H9 (cell line): ENCODE measurements around the gene KCNS3. TPM values are rescaled to one million over a fixed set of nuclear protein-coding genes. Genes with fewer than 3 reads are reported as not detected.

Experiments
- DNase-seq: peaks from one replicate; pipeline ENCODE4 v3.0.0-alpha.2; 2017
- H2AFZ ChIP-seq: one replicate; pipeline ENCODE4 v1.6.1; 2013; ENCODE audit warnings: mild to moderate bottlenecking, low read length, control low read depth, moderate library complexity
- H2AK5ac ChIP-seq: 2 replicates; pipeline ENCODE4 v1.6.1; 2013; ENCODE audit warnings: low read length, control low read depth, mixed read lengths; ENCODE audit not compliant: insufficient read length
- H2BK120ac ChIP-seq: one replicate; pipeline ENCODE4 v1.6.1; 2013; ENCODE audit warnings: low read depth, mild to moderate bottlenecking, low read length, control low read depth, inconsistent platforms; ENCODE audit not compliant: poor library complexity, severe bottlenecking
- H2BK12ac ChIP-seq: 2 replicates; pipeline ENCODE4 v1.6.1; 2013; ENCODE audit warnings: low read length, control low read depth, mixed read lengths, low read depth; ENCODE audit not compliant: insufficient read length
- H2BK15ac ChIP-seq: 2 replicates; pipeline ENCODE4 v1.6.1; 2013; ENCODE audit warnings: low read depth, low read length, control low read depth
- H2BK20ac ChIP-seq: one replicate; pipeline ENCODE4 v1.6.1; 2013; ENCODE audit warnings: low read depth, mild to moderate bottlenecking, low read length, control low read depth, inconsistent platforms; ENCODE audit not compliant: poor library complexity, severe bottlenecking
- H2BK5ac ChIP-seq: 2 replicates; pipeline ENCODE4 v1.6.1; 2013; ENCODE audit warnings: low read length, control low read depth, mixed read lengths; ENCODE audit not compliant: insufficient read length
- H3K14ac ChIP-seq: 2 replicates; pipeline ENCODE4 v1.6.1; 2013; ENCODE audit warnings: low read length, control low read depth; ENCODE audit not compliant: insufficient read depth
- H3K18ac ChIP-seq: 2 replicates; pipeline ENCODE4 v1.6.1; 2013; ENCODE audit warnings: low read depth, mild to moderate bottlenecking, mixed read lengths, low read length, control low read depth; ENCODE audit not compliant: insufficient read length
- H3K23ac ChIP-seq: 2 replicates; pipeline ENCODE4 v1.6.1; 2013; ENCODE audit warnings: low read length, control low read depth, mixed read lengths, low read depth; ENCODE audit not compliant: insufficient read length
- H3K23me2 ChIP-seq: 2 replicates; pipeline ENCODE4 v1.6.1; 2013; ENCODE audit warnings: low read depth, mild to moderate bottlenecking, mixed read lengths, low read length, control low read depth; ENCODE audit not compliant: insufficient read length, poor library complexity, severe bottlenecking
- H3K27ac ChIP-seq: 2 replicates; pipeline ENCODE4 v1.5.1; 2013; ENCODE audit warnings: low read length, control low read depth, mixed read lengths, low read depth; ENCODE audit not compliant: insufficient read length
- H3K27me3 ChIP-seq: 2 replicates; pipeline ENCODE4 v1.6.1; 2013; ENCODE audit warnings: low read length, control low read depth, inconsistent platforms; ENCODE audit not compliant: insufficient read depth
- H3K4ac ChIP-seq: 2 replicates; pipeline ENCODE4 v1.6.1; 2013; ENCODE audit warnings: low read depth, mild to moderate bottlenecking, control low read depth, inconsistent platforms, low read length, moderate library complexity
- H3K4me1 ChIP-seq: 2 replicates; pipeline ENCODE4 v1.6.1; 2013; ENCODE audit warnings: low read length, control low read depth, inconsistent platforms; ENCODE audit not compliant: insufficient read depth
- H3K4me2 ChIP-seq: 2 replicates; pipeline ENCODE4 v1.6.1; 2013; ENCODE audit warnings: low read length, control low read depth, mixed read lengths; ENCODE audit not compliant: insufficient read length, insufficient read depth
- H3K56ac ChIP-seq: 2 replicates; pipeline ENCODE4 v1.6.1; 2013; ENCODE audit warnings: low read depth, mild to moderate bottlenecking, mixed read lengths, low read length, control low read depth; ENCODE audit not compliant: insufficient read length
- H3K79me1 ChIP-seq: 2 replicates; pipeline ENCODE4 v1.6.1; 2013; ENCODE audit warnings: low read depth, mild to moderate bottlenecking, moderate library complexity, low read length, control low read depth, inconsistent platforms; ENCODE audit not compliant: insufficient read depth, poor library complexity, severe bottlenecking
- H3K79me2 ChIP-seq: 2 replicates; pipeline ENCODE4 v1.6.1; 2013; ENCODE audit warnings: low read length, control low read depth, inconsistent platforms; ENCODE audit not compliant: insufficient read depth
- H3K9ac ChIP-seq: 2 replicates; pipeline ENCODE4 v1.6.1; 2013; ENCODE audit warnings: low read length, control low read depth, mixed read lengths; ENCODE audit not compliant: insufficient read length; ENCODE audit errors: extremely low read depth
- H3K9me3 ChIP-seq: one replicate; pipeline ENCODE4 v1.6.1; 2013; ENCODE audit warnings: low read depth, low read length, inconsistent platforms; ENCODE audit not compliant: control insufficient read depth
- H3T11ph ChIP-seq: one replicate; pipeline ENCODE4 v1.6.1; 2013; ENCODE audit warnings: mild to moderate bottlenecking, low read length, control low read depth, inconsistent platforms
- H4K20me1 ChIP-seq: one replicate; pipeline ENCODE4 v1.6.1; 2013; ENCODE audit not compliant: control insufficient read depth, insufficient read length, insufficient read depth
- H4K5ac ChIP-seq: 2 replicates; pipeline ENCODE4 v1.6.1; 2013; ENCODE audit warnings: low read depth, mild to moderate bottlenecking, mixed read lengths, low read length, control low read depth; ENCODE audit not compliant: insufficient read length
- H4K8ac ChIP-seq: replicated peaks from 2 replicates; pipeline ENCODE4 v1.6.1; 2013; ENCODE audit warnings: low read length, control low read depth, mixed read lengths, low read depth; ENCODE audit not compliant: insufficient read length
- H4K91ac ChIP-seq: 2 replicates; pipeline ENCODE4 v1.6.1; 2013; ENCODE audit warnings: low read depth, mild to moderate bottlenecking, moderate library complexity, mixed read lengths, low read length, control low read depth; ENCODE audit not compliant: insufficient read length
- H3K27ac Mint-ChIP-seq, 3 experiments: 2 replicates in 2 of 3; 3 replicates in 1 of 3; pipeline ENCODE4 v1.8.0; 2020 to 2021; ENCODE audit warnings: mixed read lengths in 3 of 3, mild to moderate bottlenecking in 1 of 3, moderate library complexity in 1 of 3
- H3K27me3 Mint-ChIP-seq: 2 replicates; pipeline ENCODE4 v1.8.0; 2021; ENCODE audit warnings: low read depth, mild to moderate bottlenecking, moderate library complexity, mixed read lengths
- H3K36me3 Mint-ChIP-seq, 3 experiments: 2 replicates in 2 of 3; 3 replicates in 1 of 3; pipeline ENCODE4 v1.8.0; 2020 to 2021; ENCODE audit warnings: low read depth in 3 of 3, mixed read lengths in 3 of 3; ENCODE audit not compliant: insufficient read depth in 1 of 3
- H3K4me1 Mint-ChIP-seq, 2 experiments: 2 replicates each; pipeline ENCODE4 v1.8.0; 2020; ENCODE audit warnings: mixed read lengths in 2 of 2
- H3K4me3 Mint-ChIP-seq, 2 experiments: 2 replicates in 1 of 2; 3 replicates in 1 of 2; pipeline ENCODE4 v1.8.0; 2020 to 2021; ENCODE audit warnings: mild to moderate bottlenecking in 2 of 2, mixed read lengths in 2 of 2, moderate library complexity in 1 of 2
- H3K9me3 Mint-ChIP-seq, 2 experiments: 2 replicates in 1 of 2; 3 replicates in 1 of 2; pipeline ENCODE4 v1.8.0; 2020; ENCODE audit warnings: mild to moderate bottlenecking in 2 of 2, mixed read lengths in 2 of 2, moderate library complexity in 1 of 2
- CTCF ChIP-seq: fragments of 200-600 bp; sonication (generic); conservative IDR thresholded peaks from 3 replicates; pipeline ENCODE4 v1.8.0; 2021; ENCODE audit warnings: antibody characterized with exemption, mild to moderate bottlenecking
- WGBS: extraction: QIAGEN DNeasy Blood & Tissue Kit; methylation state at CpG from one replicate; pipeline ENCODE4 v1.1.7; 2013; ENCODE audit warnings: missing lambda C conversion rate, low lambda C conversion rate, mixed read lengths; ENCODE audit not compliant: insufficient read length; ENCODE audit errors: extremely low coverage; 5-methylcytosine and 5-hydroxymethylcytosine counted together
- total RNA-seq: library from RNA; stranded (reverse); gene quantifications from 2 replicates; pipeline ENCODE4 v1.2.1, GENCODE V29; 2021

KCNS3 gene
- total RNA-seq, 1 experiment from 2014 or later, result 8.0 TPM

DNA sequence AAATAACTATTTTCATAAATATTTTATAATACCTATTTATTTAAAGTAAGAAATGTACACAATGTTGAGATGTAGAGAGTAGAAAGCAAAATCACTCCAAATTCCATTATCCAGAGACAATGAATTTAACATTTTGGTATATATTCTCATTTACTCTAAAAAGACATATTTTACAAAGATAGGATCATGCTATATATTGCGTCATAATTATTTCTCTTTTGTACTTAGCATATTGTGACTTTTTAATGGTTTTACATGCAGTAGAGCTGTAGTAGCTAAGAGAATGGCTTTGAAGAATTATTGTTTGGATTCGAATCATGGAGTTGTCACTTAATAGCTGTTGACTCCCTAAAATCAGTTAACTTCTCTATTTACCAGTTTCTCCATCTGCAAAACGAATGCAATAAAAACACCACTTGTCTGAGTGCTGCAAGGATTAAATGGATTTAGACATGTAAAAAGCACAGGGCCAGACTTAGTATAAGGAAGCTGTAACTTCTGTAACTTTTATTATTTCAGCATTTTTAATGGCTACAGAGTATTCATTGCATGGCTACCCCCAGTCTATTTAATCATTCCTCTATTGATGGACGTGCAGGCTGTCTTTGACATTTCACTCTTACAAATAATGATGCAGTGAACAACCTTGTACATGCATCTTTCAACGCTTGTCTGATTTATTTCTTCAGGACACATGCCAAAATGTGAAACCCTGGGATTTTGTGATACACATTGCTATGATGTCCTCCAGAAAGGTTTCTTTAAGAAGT lies 33.2 kb downstream of the KCNS3 start:
- no peaks in the 10 kb centered on the region; the same call in 1 of the 2 replicates for H3K27me3 Mint-ChIP-seq
- no CpG with 5 or more reads among the region's 5 CpGs for WGBS
- Histone ChIP-seq H3K23me2 (no peaks in the 10 kb centered on the region), H3K4me2 (no peak overlapping the region), H3K79me2 (0 out of 2 replicates have a peak, but pooled peaks cover 4% of the 10 kb centered on the region), H3K14ac (no peak overlapping the region), H2BK20ac (no peak overlapping the region), H2AFZ (no peak overlapping the region), H2AK5ac (no peak overlapping the region), H3K4ac (no peak overlapping the region), H2BK120ac (no peak overlapping the region), H3K18ac (no peak overlapping the region), H3K27ac (no peak overlapping the region), H4K5ac (no peak overlapping the region), H4K91ac (no peak overlapping the region), H3T11ph (no peak overlapping the region), H3K23ac (no peak overlapping the region), H3K9me3 (no peaks in the 10 kb centered on the region), H3K4me1 (peaks cover 6% of the 10 kb centered on the region; the same call in 1 of the 2 replicates), H2BK5ac (no peak overlapping the region), H3K9ac (no peak overlapping the region), H2BK12ac (no peak overlapping the region), H4K20me1 (no peaks in the 10 kb centered on the region), H3K56ac (no peak overlapping the region), H4K8ac (no peak overlapping the region), H3K27me3 (no peaks in the 10 kb centered on the region), H2BK15ac (no peak overlapping the region), H3K79me1 (no peaks in the 10 kb centered on the region)
- H3K4me1 Mint-ChIP-seq, result peaks cover 30 to 33% of the 10 kb centered on the region in 2 experiments
- H3K9me3 Mint-ChIP-seq, result peaks cover 8 to 20% of the 10 kb centered on the region in 2 experiments
- TF ChIP-seq CTCF, result no peak
- H3K4me3 Mint-ChIP-seq, result no peak overlapping the region
- peaks cover 6 to 13% (median 7%) of the 10 kb centered on the region in 3 experiments; a peak in 5 of 7 replicates for H3K36me3 Mint-ChIP-seq
- no peak overlapping the region for H3K27ac Mint-ChIP-seq
- DNase-seq, result no peak
